Epithelial cell of proximal tubule (primary cell): Measurements from ENCODE around the gene DNAH2. TPM values are rescaled to one million over a fixed set of nuclear protein-coding genes. Genes with fewer than 3 reads are reported as not detected.

Source experiments
- DNase-seq: peaks from one replicate; pipeline ENCODE4 v3.0.0-alpha.2; 2011; ENCODE audit warnings: low read depth
- H3K4me3 ChIP-seq: 2 replicates; pipeline ENCODE4 v1.5.1; 2011; ENCODE audit warnings: low read depth, mild to moderate bottlenecking, low read length
- CTCF ChIP-seq: conservative IDR thresholded peaks from 2 replicates; pipeline ENCODE4 v1.5.1; 2012; ENCODE audit warnings: low read depth, mild to moderate bottlenecking, low read length
- total RNA-seq: library from RNA; depleted of rRNA; stranded (reverse); fragments of >200 nt; gene quantifications from 2 replicates; pipeline ENCODE4 v1.2.3, GENCODE V29; 2015

DNAH2 gene
- total RNA-seq, 1 donor from 2014 or later: not detected

DNA sequence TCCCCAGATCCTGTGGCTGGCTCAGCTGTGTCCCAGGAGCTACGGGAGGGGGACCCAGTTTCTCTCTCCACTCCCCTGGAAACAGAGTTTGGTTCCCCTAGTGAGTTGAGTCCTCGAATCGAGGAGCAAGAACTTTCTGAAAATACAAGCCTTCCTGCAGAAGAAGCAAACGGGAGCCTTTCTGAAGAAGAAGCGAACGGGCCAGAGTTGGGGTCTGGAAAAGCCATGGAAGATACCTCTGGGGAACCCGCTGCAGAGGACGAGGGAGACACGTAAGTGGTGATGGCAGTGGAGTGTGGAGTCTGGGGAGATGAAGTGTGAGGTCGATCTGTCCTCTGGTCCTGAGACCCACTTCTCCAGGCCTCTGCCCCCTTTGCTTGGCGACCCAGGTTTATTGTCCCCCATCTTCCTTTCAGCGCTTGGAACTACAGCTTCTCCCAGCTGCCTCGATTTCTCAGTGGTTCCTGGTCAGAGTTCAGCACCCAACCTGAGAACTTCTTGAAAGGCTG is 28.7 kb upstream of the DNAH2 start:
- peak overlapping the region; percentile 93 for H3K4me3 ChIP-seq
- no peak for TF ChIP-seq CTCF
- DNase-seq: no peak

GRCh38 chr17:7695586-7695985 is 22.0 kb upstream of the DNAH2 start:
- DNase-seq: no peak
- no peak for TF ChIP-seq CTCF
- no peak overlapping the region for H3K4me3 ChIP-seq

- H3K4me3 ChIP-seq: no peak overlapping the region
- TF ChIP-seq CTCF: no peak
- DNase-seq: no peak
Observed at GRCh38 chr17:7697828-7698588, 19.5 kb upstream of the DNAH2 start.

GRCh38 chr17:7700510-7700909 is 17.0 kb upstream of the DNAH2 start:
- no peak overlapping the region for H3K4me3 ChIP-seq
- no peak for TF ChIP-seq CTCF
- no peak for DNase-seq

DNA sequence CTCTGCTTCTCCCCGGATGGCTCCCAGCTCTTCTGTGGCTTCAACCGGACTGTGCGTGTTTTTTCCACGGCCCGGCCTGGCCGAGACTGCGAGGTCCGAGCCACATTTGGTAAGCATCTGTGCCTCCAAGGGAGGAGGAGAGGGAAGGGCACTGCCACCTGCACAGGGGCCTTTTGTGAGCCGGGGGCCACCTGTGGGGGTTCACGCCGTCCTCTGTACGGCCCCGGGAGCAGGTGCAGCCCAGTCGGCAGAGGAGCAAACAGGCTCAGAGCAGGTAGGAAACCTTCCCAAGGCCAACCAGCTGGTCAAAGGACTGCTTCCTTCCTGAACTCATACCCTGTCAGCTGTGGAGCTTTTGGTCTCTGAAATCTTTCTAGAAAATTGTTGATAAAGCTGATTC is 15.9 kb upstream of the DNAH2 start:
- DNase-seq: no peak
- H3K4me3 ChIP-seq: no peak overlapping the region
- TF ChIP-seq CTCF: no peak

GRCh38 chr17:7702776-7703175 is 14.8 kb upstream of the DNAH2 start:
- H3K4me3 ChIP-seq: no peak overlapping the region
- no peak for TF ChIP-seq CTCF
- DNase-seq: no peak
